Vagina (tissue), 2 donors: ENCODE measurements around the gene GRAP. TPM values are rescaled to one million over a fixed set of nuclear protein-coding genes. Genes with fewer than 3 reads are reported as not detected.

Experiments
- DNase-seq, 2 donors: peaks; one replicate each; pipeline ENCODE4 v3.0.0-alpha.2; 2017; ENCODE audit errors: extremely low spot score in 2 of 2
- H3K27ac ChIP-seq: fragments of 200-600 bp; sonication (generic); one replicate; pipeline ENCODE4 v1.5.1; 2019
- H3K27me3 ChIP-seq: fragments of 200-600 bp; sonication (generic); one replicate; pipeline ENCODE4 v1.5.1; 2019
- H3K36me3 ChIP-seq, 2 donors: fragments of 200-600 bp; sonication (generic); one replicate each; pipeline ENCODE4 v1.5.1; 2017 to 2019
- H3K4me1 ChIP-seq: fragments of 200-600 bp; sonication (generic); one replicate; pipeline ENCODE4 v1.5.1; 2019
- H3K4me3 ChIP-seq, 2 donors: fragments of 200-600 bp; sonication (generic); 1 replicate in 1 of 2; 2 replicates in 1 of 2; pipeline ENCODE4 v1.5.1; 2016 to 2019
- H3K9me3 ChIP-seq: fragments of 200-600 bp; sonication (generic); one replicate; pipeline ENCODE4 v1.5.1; 2019
- POLR2A ChIP-seq, 2 donors: fragments of 450-650 bp; IDR thresholded peaks; one replicate each; pipeline ENCODE4 v1.6.1; 2017; ENCODE audit warnings: antibody characterized with exemption in 2 of 2, mild to moderate bottlenecking in 2 of 2, moderate library complexity in 2 of 2
- POLR2AphosphoS5 ChIP-seq, 2 donors: sonication (generic); formaldehyde crosslinking; IDR thresholded peaks; one replicate each; pipeline ENCODE4 v1.9.0; 2017; ENCODE audit warnings: antibody characterized with exemption in 2 of 2, mild to moderate bottlenecking in 2 of 2, low read depth in 1 of 2; ENCODE audit not compliant: insufficient read depth in 1 of 2
- intact Hi-C: fragments of 100-400 bp; cut with DNase I; formaldehyde crosslinking; loops from one replicate; pipeline ENCODE4 v1.15.1; 2023
- total RNA-seq: library from RNA; depleted of rRNA; stranded (reverse); fragments of >200 nt; gene quantifications from one replicate; pipeline ENCODE4 v1.2.3, GENCODE V29; 2016
- TF ChIP-seq, protein P1 (sequence below), 3 experiments: fragments of 450-650 bp in 2 of 3; fragments of 200-600 bp in 1 of 3; sonication (generic) in 1 of 3; IDR thresholded peaks; one replicate each; pipeline ENCODE4 v1.5.1; 2017 to 2019; ENCODE audit warnings: antibody characterized with exemption in 3 of 3, mild to moderate bottlenecking in 2 of 3, moderate library complexity in 2 of 3

The GRAP gene
- total RNA-seq, 1 donor from 2014 or later, result 5.2 TPM

GRCh38 chr17:19000531-19001325, 46.0 kb downstream of the GRAP start:
- Histone ChIP-seq H3K36me3 (no peaks in the 10 kb centered on the region), H3K27me3 (no peaks in the 10 kb centered on the region), H3K4me1 (peaks cover 57% of the 10 kb centered on the region), H3K27ac (peak overlapping the region; percentile 91), H3K4me3 (peak overlapping the region in 1 of 2 donors; percentile 79), H3K9me3 (no peaks in the 10 kb centered on the region)
- no peak for DNase-seq
- intact Hi-C loops, result no loop called here
- TF ChIP-seq POLR2AphosphoS5 (IDR thresholded peaks at IDR 0.05; ENCODE audit: insufficient read depth in 1 of 2, low read depth in 1 of 2) (peak in 1 of 2 donors; percentile 60), POLR2A (IDR thresholded peaks at IDR 0.05) (no peak)
- TF ChIP-seq, protein P1, sequence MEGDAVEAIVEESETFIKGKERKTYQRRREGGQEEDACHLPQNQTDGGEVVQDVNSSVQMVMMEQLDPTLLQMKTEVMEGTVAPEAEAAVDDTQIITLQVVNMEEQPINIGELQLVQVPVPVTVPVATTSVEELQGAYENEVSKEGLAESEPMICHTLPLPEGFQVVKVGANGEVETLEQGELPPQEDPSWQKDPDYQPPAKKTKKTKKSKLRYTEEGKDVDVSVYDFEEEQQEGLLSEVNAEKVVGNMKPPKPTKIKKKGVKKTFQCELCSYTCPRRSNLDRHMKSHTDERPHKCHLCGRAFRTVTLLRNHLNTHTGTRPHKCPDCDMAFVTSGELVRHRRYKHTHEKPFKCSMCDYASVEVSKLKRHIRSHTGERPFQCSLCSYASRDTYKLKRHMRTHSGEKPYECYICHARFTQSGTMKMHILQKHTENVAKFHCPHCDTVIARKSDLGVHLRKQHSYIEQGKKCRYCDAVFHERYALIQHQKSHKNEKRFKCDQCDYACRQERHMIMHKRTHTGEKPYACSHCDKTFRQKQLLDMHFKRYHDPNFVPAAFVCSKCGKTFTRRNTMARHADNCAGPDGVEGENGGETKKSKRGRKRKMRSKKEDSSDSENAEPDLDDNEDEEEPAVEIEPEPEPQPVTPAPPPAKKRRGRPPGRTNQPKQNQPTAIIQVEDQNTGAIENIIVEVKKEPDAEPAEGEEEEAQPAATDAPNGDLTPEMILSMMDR (IDR thresholded peaks at IDR 0.05), result no peak

GRCh38 chr17:18999911-19000310, 46.8 kb downstream of the GRAP start:
- Histone ChIP-seq H3K27me3 (no peaks in the 10 kb centered on the region), H3K36me3 (no peaks in the 10 kb centered on the region), H3K9me3 (no peaks in the 10 kb centered on the region), H3K4me3 (no peak overlapping the region), H3K27ac (peak overlapping the region; percentile 91), H3K4me1 (peaks cover 51% of the 10 kb centered on the region)
- no peak for DNase-seq
- TF ChIP-seq POLR2A (IDR thresholded peaks at IDR 0.05), result no peak
- TF ChIP-seq, protein P1 (IDR thresholded peaks at IDR 0.05), result no peak
- no peak for TF ChIP-seq POLR2AphosphoS5 (IDR thresholded peaks at IDR 0.05; ENCODE audit: insufficient read depth in 1 of 2, low read depth in 1 of 2)
- intact Hi-C loops, result no loop called here

GRCh38 chr17:18999394-18999793, 47.4 kb downstream of the GRAP start:
- H3K4me3 ChIP-seq, result no peak overlapping the region
- no peak for DNase-seq
- H3K4me1 ChIP-seq, result peaks cover 50% of the 10 kb centered on the region
- H3K9me3 ChIP-seq, result no peaks in the 10 kb centered on the region
- TF ChIP-seq POLR2AphosphoS5 (IDR thresholded peaks at IDR 0.05; ENCODE audit: insufficient read depth in 1 of 2, low read depth in 1 of 2), result no peak
- no peak for TF ChIP-seq POLR2A (IDR thresholded peaks at IDR 0.05)
- TF ChIP-seq, protein P1 (IDR thresholded peaks at IDR 0.05), result no peak
- H3K27me3 ChIP-seq, result no peaks in the 10 kb centered on the region
- peak overlapping the region; percentile 91 for H3K27ac ChIP-seq
- no peaks in the 10 kb centered on the region for H3K36me3 ChIP-seq
- intact Hi-C loops, result no loop called here

GRCh38 chr17:18997650-18998196, 49.0 kb downstream of the GRAP start:
- no peak for TF ChIP-seq POLR2A (IDR thresholded peaks at IDR 0.05)
- TF ChIP-seq, protein P1 (IDR thresholded peaks at IDR 0.05), result no peak
- intact Hi-C loops, result no loop called here
- Histone ChIP-seq H3K27ac (no peak overlapping the region), H3K4me3 (no peak overlapping the region), H3K4me1 (peaks cover 53% of the 10 kb centered on the region), H3K9me3 (no peaks in the 10 kb centered on the region), H3K27me3 (no peaks in the 10 kb centered on the region), H3K36me3 (no peaks in the 10 kb centered on the region)
- DNase-seq, result no peak

- TF ChIP-seq, protein P1 (IDR thresholded peaks at IDR 0.05), result no peak
- TF ChIP-seq POLR2A (IDR thresholded peaks at IDR 0.05) (no peak), POLR2AphosphoS5 (IDR thresholded peaks at IDR 0.05; ENCODE audit: insufficient read depth in 1 of 2, low read depth in 1 of 2) (no peak)
- no peak overlapping the region for H3K4me3 ChIP-seq
- no peaks in the 10 kb centered on the region for H3K36me3 ChIP-seq
- intact Hi-C loops, result no loop called here
- DNase-seq, result no peak
- H3K27ac ChIP-seq, result no peak overlapping the region
- H3K9me3 ChIP-seq, result no peaks in the 10 kb centered on the region
- H3K27me3 ChIP-seq, result no peaks in the 10 kb centered on the region
- H3K4me1 ChIP-seq, result peaks cover 54% of the 10 kb centered on the region
These were observed 50.3 kb downstream of the GRAP start for GRCh38 chr17:18996458-18996857.
